Stimulated activated CD4-positive, alpha-beta T cell treated with anti-CD3 and anti-CD28 coated beads, Interleukin-15, amount 100 ng/mL, for 24 hours (primary cell): ENCODE data around the gene CNTFR.

ENCODE experiments used
- DNase-seq: peaks from one replicate; pipeline ENCODE4 v3.0.0-alpha.2; 2020

CNTFR gene

GRCh38 chr9:34588671-34589635 lies 571 bp downstream of the CNTFR start:
- no peak for DNase-seq

GRCh38 chr9:34587271-34587670 lies 2.3 kb downstream of the CNTFR start:
- no peak for DNase-seq

GRCh38 chr9:34585946-34586669 lies 3.4 kb downstream of the CNTFR start:
- DNase-seq: no peak

GRCh38 chr9:34584970-34585369 lies 4.6 kb downstream of the CNTFR start:
- no peak for DNase-seq

- no peak for DNase-seq
These were observed 6.7 kb downstream of the CNTFR start for GRCh38 chr9:34582787-34583186.

GRCh38 chr9:34581318-34581717 lies 8.2 kb downstream of the CNTFR start:
- DNase-seq: no peak

- DNase-seq: no peak
These were observed 9.2 kb downstream of the CNTFR start for GRCh38 chr9:34580358-34580757.

- DNase-seq: no peak
These were observed 9.7 kb downstream of the CNTFR start for GRCh38 chr9:34579808-34580163.

GRCh38 chr9:34579104-34579807 lies 10.3 kb downstream of the CNTFR start:
- no peak for DNase-seq

- peak; percentile 41 for DNase-seq
These were observed 11.1 kb downstream of the CNTFR start for GRCh38 chr9:34578241-34579103.

GRCh38 chr9:34577400-34578240 lies 11.9 kb downstream of the CNTFR start:
- no peak for DNase-seq

- DNase-seq: no peak
These were observed 12.7 kb downstream of the CNTFR start for GRCh38 chr9:34576597-34577399.

- DNase-seq: no peak
These were observed 13.5 kb downstream of the CNTFR start for GRCh38 chr9:34575862-34576596.

- no peak for DNase-seq
These were observed 14.3 kb downstream of the CNTFR start for GRCh38 chr9:34575241-34575640.

GRCh38 chr9:34574571-34574970 lies 15.0 kb downstream of the CNTFR start:
- DNase-seq: no peak

- DNase-seq: no peak
These were observed 15.8 kb downstream of the CNTFR start for GRCh38 chr9:34573599-34574325.

GRCh38 chr9:34572628-34573027 lies 16.9 kb downstream of the CNTFR start:
- no peak for DNase-seq

GRCh38 chr9:34572092-34572491 lies 17.4 kb downstream of the CNTFR start:
- no peak for DNase-seq

- no peak for DNase-seq
These were observed 18.1 kb downstream of the CNTFR start for GRCh38 chr9:34571481-34571810.
